Urinary bladder (tissue), 4 donors: ENCODE data around the gene KCNC2. TPM values are rescaled to one million over a fixed set of nuclear protein-coding genes. Genes with fewer than 3 reads are reported as not detected.

Experiments
- DNase-seq: peaks from one replicate; pipeline ENCODE4 v3.0.0-alpha.2; 2015; ENCODE audit errors: extremely low spot score
- H3K27ac ChIP-seq: one replicate; pipeline ENCODE4 v1.5.1; 2013; ENCODE audit warnings: low read depth, mild to moderate bottlenecking, moderate library complexity
- H3K36me3 ChIP-seq: one replicate; pipeline ENCODE4 v1.6.1; 2013; ENCODE audit warnings: mild to moderate bottlenecking, moderate library complexity; ENCODE audit not compliant: insufficient read depth
- H3K4me1 ChIP-seq: one replicate; pipeline ENCODE4 v1.6.1; 2013; ENCODE audit warnings: mild to moderate bottlenecking, moderate library complexity; ENCODE audit not compliant: insufficient read depth
- H3K4me3 ChIP-seq: one replicate; pipeline ENCODE4 v1.5.1; 2013; ENCODE audit warnings: low read depth, low read length
- WGBS: extraction: QIAGEN DNeasy Blood & Tissue Kit; methylation state at CpG from one replicate; pipeline ENCODE4 v1.1.7; 2013; 5-methylcytosine and 5-hydroxymethylcytosine counted together
- polyA plus RNA-seq: library from polyadenylated mRNA; stranded (reverse); fragments of 200-250 nt; gene quantifications from one replicate; pipeline ENCODE4 v1.2.3, GENCODE V29; 2013
- total RNA-seq: library from RNA; depleted of rRNA; stranded (reverse); fragments of >200 nt; gene quantifications from one replicate; pipeline ENCODE4 v1.2.3, GENCODE V29; 2014
- donor health status: healthy with polysubstance abuse.
- donor health status: healthy.

The KCNC2 gene
- total RNA-seq (0.32 TPM), polyA plus RNA-seq (not detected)

DNA sequence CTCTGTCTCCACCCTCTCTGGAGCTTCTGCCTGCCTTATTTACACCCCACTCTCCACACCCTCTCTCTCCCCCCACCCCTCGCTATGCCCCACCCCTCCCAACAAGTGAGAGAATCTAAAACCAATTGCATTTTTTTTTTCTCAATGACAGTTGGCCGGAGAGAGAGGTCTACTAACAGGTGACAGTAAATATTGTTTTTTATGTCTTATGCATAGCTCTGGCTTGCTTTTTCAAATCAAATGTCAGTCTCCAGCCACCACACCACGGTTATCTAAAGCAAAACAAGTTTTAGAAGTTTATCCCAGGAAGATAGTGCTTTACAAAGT is at the start of gene KCNC2:
KCNC2 (minus strand) TSS at position 28 of the 327 bp plus-strand sequence.
- DNase-seq, result no peak
- WGBS, result 50% methylated on average over 3 of the region's 3 CpGs
- Histone ChIP-seq H3K27ac (no peak within 1 kb of the TSS), H3K36me3 (no peaks in the 10 kb centered on the region), H3K4me1 (no peaks in the 10 kb centered on the region), H3K4me3 (no peak within 1 kb of the TSS)

- no peak for DNase-seq
- 41% methylated on average over 1 of the region's 1 CpG for WGBS
- Histone ChIP-seq H3K4me3 (no peak overlapping the region), H3K4me1 (no peaks in the 10 kb centered on the region), H3K36me3 (no peaks in the 10 kb centered on the region), H3K27ac (no peak overlapping the region)
These were observed 49.5 kb upstream of the KCNC2 start for GRCh38 chr12:75259143-75259542.

DNA sequence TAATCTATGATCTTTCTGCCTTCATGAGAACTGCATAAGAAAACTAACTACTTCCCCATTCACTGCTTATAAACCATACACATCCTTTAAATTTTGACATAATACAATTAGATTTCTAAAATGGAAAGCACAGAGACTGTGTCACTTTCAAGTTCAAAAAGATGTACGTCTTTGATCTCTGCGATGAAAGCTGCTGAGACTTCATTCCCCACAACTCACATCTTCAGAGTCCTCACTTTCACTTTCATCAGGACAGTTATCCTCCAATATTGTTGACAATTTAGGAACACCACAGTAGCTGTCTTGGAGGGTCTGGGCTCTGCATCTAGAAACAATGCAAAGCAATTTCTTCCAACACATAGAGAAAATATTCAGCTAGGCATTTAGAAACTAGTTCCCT is 47.9 kb upstream of the KCNC2 start:
- Histone ChIP-seq H3K27ac (no peak overlapping the region), H3K4me1 (no peaks in the 10 kb centered on the region), H3K36me3 (no peaks in the 10 kb centered on the region), H3K4me3 (no peak overlapping the region)
- DNase-seq, result no peak
- 75% methylated on average over 2 of the region's 2 CpGs for WGBS

DNA sequence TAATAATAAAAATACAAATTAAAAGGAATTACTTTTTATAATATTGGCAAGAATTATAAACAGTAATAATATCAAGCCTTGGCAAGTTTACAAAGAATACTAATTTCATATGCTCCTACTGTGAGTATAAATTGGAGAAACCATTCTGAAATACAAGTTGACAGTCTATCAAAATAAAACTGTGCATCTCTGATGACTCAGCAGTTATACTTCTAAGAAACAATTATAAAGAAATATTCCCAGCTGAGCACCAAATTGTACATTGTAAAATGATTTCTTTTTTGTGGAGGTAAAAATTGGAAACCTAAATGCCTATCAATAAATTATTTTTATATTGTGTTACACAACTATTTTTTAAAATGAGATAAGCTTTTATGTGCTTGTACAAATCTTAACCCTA is 35.5 kb upstream of the KCNC2 start:
- H3K36me3 ChIP-seq, result no peaks in the 10 kb centered on the region
- H3K4me1 ChIP-seq, result no peaks in the 10 kb centered on the region
- DNase-seq, result no peak
- no peak overlapping the region for H3K27ac ChIP-seq
- H3K4me3 ChIP-seq, result no peak overlapping the region

DNA sequence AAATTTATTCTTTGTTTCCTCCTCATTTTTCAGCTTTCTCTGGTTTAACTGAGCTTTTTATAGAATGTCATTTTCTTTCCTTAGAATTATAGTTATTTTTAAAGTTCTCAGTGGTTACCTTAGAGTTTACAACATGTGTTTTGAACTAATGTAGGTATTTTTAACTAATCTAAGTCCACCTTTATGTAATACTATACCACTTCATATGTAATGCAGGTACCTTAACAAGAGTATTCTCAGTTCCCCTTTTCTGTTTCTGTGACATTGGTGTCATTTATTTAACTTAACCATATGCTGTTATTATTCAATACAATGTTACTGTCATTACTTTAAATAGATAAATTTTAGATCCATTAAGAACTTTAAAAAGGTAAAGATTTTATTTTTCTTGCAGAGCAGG is 30.3 kb upstream of the KCNC2 start:
- Histone ChIP-seq H3K4me3 (no peak overlapping the region), H3K4me1 (no peaks in the 10 kb centered on the region), H3K27ac (no peak overlapping the region), H3K36me3 (no peaks in the 10 kb centered on the region)
- no peak for DNase-seq

DNA sequence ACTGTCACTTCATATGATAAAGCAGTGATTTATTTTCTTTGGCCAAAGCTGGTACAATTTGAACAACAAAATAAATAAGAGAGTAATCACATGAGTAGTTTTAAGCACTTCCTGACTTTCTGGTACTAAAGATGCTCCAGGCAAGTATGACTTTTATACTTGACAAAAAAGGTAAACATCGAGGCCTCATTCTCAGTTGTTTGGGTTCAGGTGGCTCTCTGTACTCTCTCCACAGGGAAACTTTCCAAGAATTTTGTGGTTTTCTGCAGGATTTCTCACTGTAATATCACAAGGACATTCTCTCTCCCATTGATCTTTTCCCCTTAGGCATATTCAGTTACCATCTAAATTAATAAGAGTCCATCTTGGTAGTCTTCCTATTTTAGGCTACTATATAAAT is 26.6 kb upstream of the KCNC2 start:
- no peak for DNase-seq
- WGBS, result 34% methylated on average over 1 of the region's 1 CpG
- H3K27ac ChIP-seq, result no peak overlapping the region

GRCh38 chr12:75227132-75227531 is 17.5 kb upstream of the KCNC2 start:
- no peak for DNase-seq
- no peaks in the 10 kb centered on the region for H3K36me3 ChIP-seq
- no peak overlapping the region for H3K4me3 ChIP-seq
- H3K27ac ChIP-seq, result no peak overlapping the region
- H3K4me1 ChIP-seq, result no peaks in the 10 kb centered on the region
- WGBS, result 86% methylated on average over 1 of the region's 1 CpG

More for the DNA sequence above, 26.6 kb upstream of the KCNC2 start:
- Histone ChIP-seq H3K4me3 (no peak overlapping the region), H3K36me3 (no peaks in the 10 kb centered on the region), H3K4me1 (no peaks in the 10 kb centered on the region)

DNA sequence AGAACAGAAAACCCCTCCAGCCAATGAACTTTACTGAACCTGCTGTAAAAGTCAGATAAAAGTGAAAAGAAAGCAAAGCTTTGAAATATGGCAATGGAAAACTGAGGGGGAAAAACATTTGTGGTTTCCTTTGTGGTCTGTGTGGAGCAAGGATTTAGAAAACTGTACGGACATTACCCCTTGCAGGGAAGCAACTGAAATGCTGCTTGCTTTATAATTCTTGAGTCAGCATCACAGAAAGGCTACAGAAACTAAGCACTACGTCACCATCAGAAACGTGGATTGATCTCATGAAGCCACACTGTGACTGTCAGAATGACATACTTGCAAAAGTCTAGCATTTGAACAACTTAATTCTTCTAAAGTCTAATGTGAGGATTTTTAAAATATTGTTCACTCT is 2.4 kb upstream of the KCNC2 start:
- no peak for DNase-seq
- Histone ChIP-seq H3K27ac (no peak overlapping the region), H3K36me3 (no peaks in the 10 kb centered on the region), H3K4me1 (no peaks in the 10 kb centered on the region), H3K4me3 (no peak overlapping the region)
- 51% methylated on average over 3 of the region's 3 CpGs for WGBS

DNA sequence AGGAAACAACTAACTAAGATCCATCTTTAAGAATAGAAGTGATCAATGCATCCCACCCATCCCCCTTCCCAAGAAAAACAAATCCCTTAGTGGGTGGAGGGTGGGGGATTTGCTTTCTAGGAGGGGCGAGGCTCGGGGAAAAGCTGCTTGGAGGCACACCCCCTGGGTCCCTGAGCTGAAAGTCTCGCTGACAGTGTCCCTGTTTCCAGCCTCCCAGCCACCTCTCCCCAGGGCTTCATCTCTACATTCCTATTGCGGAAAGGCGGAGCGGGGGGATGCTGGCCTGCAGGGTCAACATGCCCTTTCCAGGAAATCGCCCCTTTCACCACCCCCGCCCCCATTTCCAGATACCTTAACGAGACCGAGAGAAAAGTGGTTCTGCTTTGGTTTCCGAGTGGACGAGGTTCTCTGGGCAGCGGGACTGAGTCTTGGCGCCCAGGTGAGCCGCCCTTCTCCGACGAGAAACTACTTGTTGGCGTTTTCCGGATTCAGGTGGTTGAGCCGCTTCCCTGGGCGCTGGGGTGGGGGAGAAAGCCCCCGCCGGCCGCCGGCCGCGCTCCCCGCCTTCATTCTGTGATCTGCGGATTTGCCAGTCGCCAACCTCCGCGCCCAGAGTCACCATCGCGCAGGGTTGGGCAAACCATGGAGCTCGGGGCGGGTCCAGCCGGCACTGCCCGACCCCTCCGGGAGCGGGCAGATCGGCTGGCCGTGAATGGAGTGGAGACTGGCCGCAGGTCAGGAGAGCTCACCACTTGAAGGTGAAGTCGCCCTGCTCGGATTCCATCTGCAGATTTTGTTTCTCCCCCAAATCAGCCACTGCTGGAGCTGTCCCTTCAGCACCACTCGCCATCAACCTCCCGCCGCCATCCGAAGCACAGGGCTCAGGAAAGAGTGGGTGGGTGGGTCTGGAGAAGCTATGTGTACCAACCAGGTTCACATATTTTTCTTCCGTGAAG is 505 bp downstream of the KCNC2 start:
- under 1% methylated on average over 50 of the region's 50 CpGs for WGBS
- Histone ChIP-seq H3K27ac (no peak overlapping the region), H3K4me3 (no peak overlapping the region), H3K4me1 (no peaks in the 10 kb centered on the region), H3K36me3 (no peaks in the 10 kb centered on the region)
- DNase-seq, result no peak

DNA sequence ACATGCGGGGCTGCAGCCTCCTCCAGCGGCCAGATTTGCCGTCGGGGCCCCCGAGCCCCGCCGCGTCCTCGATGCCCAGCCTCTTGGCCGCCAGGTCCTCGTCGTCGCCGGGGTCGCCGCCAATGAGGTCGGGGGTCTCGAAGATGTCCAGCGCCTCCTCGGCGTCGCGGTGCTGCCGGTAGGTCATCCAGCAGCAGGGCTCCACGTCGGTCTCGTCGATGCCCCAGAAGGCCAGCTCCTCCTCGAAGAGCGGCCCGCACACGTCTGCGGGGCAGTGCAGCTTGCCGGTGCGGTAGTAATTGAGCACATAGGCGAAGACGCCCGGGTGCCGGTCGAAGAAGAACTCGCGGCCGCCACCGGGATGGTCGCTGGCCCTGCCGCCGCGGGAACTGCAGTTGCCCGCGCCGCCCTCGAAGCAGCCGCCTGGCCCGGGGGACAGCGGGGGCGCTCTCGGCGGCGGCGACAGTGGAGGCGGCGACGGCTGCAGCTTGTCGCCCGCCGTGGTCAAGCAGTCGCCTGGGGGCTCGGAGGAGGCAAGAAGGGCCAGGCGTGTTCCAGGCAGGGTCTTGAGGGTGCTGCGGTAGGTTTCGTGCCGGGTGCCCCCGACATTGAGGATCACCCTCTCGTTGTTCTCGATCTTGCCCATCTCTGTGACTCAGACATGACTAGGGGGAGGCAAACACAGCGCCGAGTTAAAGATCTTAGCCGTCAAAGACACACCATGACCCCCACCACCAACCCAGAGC is 2.1 kb downstream of the KCNC2 start:
- 5% methylated on average over 78 of the region's 78 CpGs for WGBS
- Histone ChIP-seq H3K4me3 (no peak overlapping the region), H3K4me1 (no peaks in the 10 kb centered on the region), H3K27ac (no peak overlapping the region), H3K36me3 (no peaks in the 10 kb centered on the region)
- no peak for DNase-seq

GRCh38 chr12:75205558-75205957 is 4.1 kb downstream of the KCNC2 start:
- H3K4me1 ChIP-seq, result no peaks in the 10 kb centered on the region
- no peak overlapping the region for H3K27ac ChIP-seq
- no peaks in the 10 kb centered on the region for H3K36me3 ChIP-seq
- H3K4me3 ChIP-seq, result no peak overlapping the region
- WGBS, result 68% methylated on average over 1 of the region's 1 CpG
- no peak for DNase-seq

DNA sequence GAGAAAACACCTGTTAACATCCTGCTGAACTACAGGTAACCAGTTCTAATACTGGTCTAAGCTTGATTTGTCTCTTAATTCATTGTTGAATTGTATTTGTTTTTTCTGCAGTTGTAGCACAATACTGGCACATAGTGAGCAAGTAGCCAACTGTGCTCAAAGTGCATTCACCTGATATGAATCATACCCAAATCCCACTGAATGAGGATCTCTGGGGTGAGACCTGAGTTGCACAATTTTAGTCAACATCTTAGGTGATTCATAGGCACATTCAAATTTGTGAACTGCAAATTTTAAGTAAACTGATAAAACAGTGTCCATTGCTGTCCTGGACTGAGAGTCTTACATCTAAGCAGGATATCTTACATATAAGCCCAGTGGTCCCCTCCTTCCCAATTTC is 12.8 kb downstream of the KCNC2 start:
- no peak overlapping the region for H3K27ac ChIP-seq
- H3K36me3 ChIP-seq, result no peaks in the 10 kb centered on the region
- no peak overlapping the region for H3K4me3 ChIP-seq
- DNase-seq, result no peak
- H3K4me1 ChIP-seq, result no peaks in the 10 kb centered on the region

GRCh38 chr12:75196408-75196807 is 13.2 kb downstream of the KCNC2 start:
- 78% methylated on average over 3 of the region's 3 CpGs for WGBS

GRCh38 chr12:75194250-75194649 is 15.4 kb downstream of the KCNC2 start:
- 80% methylated on average over 3 of the region's 3 CpGs for WGBS
- Histone ChIP-seq H3K36me3 (no peaks in the 10 kb centered on the region), H3K27ac (no peak overlapping the region), H3K4me1 (no peaks in the 10 kb centered on the region), H3K4me3 (no peak overlapping the region)
- no peak for DNase-seq

More at GRCh38 chr12:75196408-75196807, 13.2 kb downstream of the KCNC2 start:
- DNase-seq, result no peak
- Histone ChIP-seq H3K4me3 (no peak overlapping the region), H3K27ac (no peak overlapping the region), H3K4me1 (no peaks in the 10 kb centered on the region), H3K36me3 (no peaks in the 10 kb centered on the region)
